GF-D8 (cell line): ENCODE results near the gene SCP2.

Experiments used
- DNase-seq: peaks from one replicate; lab custom pipeline; 2025; lab: John Stamatoyannopoulos, UW

Gene SCP2, protein sequence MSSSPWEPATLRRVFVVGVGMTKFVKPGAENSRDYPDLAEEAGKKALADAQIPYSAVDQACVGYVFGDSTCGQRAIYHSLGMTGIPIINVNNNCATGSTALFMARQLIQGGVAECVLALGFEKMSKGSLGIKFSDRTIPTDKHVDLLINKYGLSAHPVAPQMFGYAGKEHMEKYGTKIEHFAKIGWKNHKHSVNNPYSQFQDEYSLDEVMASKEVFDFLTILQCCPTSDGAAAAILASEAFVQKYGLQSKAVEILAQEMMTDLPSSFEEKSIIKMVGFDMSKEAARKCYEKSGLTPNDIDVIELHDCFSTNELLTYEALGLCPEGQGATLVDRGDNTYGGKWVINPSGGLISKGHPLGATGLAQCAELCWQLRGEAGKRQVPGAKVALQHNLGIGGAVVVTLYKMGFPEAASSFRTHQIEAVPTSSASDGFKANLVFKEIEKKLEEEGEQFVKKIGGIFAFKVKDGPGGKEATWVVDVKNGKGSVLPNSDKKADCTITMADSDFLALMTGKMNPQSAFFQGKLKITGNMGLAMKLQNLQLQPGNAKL

DNA sequence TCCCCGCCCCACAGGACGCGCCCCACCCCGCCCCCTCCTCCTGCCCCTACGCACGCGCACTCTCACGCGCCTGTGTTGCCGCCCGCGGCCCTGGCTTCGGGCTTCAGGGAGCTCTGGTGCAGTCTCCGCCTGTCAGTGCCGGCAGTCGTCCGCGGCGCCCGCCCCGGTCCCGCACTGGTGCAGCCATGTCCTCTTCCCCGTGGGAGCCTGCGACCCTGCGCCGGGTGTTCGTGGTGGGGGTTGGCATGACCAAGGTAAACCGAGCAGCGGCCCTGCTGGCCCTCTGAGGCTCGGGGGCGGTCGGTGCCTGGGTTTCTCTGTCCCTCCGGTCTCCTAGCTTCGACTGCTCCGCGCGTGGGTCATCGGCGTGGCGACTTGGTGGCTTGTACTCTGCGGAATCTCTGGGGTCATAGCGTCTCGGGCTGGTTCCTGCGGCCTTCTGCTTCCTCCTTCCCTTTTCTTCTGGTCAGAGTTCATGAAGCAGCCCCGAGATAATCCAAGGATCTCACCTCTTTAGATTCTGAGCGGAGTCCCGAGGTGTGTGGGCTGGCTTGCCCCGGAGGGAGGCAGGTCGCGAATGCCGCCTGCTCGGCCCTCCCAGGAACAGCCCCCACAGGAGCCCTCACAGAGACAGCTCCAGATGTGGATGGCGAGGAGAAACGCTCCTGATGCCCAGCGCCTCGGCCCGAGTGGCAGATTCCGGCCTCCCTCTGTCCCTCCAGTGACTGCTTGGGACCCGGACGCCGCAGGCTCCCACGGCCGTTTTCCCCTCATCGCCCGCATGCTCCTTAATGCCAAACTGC lies at the start of gene SCP2:
SCP2 (plus strand) TSS at position 65 of the 803 bp plus-strand sequence; CDS start at position 186, 121 bp downstream.
- no peak for DNase-seq

DNA sequence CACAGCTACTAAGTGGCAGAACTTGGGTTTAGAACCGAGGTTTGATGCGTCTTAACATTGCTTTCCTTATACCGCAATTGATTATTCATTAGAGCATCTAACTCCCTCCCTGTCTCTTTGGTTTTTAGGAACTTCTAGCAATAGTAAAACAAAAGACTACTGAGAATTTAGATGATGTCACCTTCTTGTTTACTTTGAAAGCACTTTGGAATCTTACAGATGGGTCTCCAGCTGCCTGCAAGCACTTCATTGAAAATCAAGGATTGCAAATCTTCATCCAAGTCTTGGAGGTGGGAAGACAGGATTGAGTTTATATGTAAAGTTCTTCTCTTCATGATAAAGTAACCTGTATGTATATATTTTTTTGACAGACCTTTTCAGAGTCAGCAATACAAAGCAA lies 49.5 kb upstream of the SCP2 start:
- DNase-seq = no peak

DNA sequence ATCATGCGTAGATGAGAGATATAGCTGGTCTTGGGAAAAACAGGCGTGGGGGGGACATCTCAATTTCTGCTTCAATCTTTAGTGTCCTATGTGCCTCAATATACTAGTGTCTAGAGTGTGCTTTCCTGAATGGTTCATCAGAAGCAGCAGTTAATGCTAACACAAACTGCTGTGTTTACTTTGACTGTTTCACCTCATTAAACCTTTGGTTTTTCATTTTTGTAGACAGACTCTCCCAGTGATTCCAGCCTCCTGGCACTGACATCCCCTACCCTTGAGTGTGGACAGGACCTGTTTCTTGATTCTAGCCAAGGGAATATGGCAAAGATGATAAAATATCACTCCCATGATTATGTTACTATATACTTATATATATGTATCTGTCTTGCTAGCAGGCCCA lies 46.9 kb upstream of the SCP2 start:
- DNase-seq = no peak

DNA sequence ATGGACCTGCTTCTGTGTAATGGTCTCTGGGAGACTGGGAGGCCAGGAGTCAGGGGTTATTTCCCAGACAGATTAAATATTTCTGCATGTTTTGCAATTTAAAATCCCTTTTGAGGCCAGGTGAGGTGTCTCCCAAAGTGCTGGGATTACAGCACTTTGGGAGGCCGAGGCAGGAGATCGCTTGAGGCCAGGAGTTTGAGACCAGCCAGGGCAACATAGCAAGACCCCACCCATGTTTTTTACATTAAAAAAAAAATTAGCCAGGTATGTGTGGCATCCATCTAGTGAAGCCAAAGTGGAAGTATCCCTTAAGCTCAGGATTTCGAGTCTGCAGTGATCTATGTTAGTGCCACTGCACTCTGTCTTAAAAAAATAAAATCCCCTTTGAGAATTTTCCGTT lies 39.6 kb upstream of the SCP2 start:
- DNase-seq = no peak

DNA sequence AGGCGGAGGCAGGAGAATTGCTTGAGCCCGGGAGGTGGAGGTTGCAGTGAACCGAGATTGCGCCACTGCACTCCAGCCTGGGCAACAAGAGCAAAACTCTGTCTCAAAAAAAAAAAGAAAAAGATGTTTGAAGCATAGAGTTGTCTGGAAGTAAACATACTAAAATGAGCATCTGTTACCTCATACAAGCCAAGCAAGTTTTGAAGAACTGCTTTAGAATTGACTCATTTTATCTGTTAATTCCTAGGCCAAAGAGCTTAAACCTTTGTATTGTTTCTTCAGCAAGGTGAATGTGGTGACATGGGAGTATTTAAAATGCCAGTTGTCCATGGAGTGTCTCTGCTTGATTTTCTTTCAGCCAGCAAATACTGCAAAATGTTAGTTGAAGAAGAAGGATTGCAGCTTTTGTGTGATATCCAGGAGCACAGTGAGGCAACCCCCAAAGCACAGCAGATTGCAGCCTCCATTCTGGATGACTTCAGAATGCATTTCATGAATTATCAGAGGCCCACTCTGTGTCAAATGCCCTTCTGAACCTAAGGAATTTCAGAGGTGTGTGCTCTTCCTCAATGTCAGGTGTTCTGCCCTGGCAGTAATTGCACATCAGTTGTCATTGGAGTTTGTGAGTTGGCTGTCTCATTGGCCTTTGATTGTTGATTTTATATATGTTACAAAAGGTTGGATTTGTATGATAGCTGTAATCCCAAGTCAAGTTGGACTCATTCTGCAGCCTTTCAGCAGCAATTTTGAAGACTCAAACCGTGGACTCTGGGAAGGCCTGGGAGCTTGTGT lies 34.5 kb upstream of the SCP2 start:
- no peak for DNase-seq

DNA sequence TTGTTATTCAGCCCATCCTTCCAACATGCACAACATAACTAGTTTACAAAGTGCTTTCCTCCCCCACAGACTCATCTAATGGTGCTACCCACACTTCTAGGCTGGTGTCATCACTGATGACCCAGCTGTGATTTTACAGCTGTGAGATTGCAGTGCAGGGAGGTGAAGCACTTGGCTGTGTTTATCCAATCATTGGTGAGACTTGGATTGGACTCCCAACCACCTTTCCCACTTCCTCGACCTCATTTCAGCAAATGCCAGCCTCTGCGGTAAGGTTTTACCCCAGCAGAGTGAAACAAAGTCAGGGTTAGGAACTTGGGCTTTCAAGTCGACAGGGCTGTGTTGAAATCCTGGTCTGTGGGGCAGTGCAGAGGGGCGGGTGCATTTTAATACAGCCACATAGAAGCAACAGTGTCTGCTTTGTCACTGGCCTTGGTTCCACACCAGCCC lies 27.6 kb upstream of the SCP2 start:
- no peak for DNase-seq

DNA sequence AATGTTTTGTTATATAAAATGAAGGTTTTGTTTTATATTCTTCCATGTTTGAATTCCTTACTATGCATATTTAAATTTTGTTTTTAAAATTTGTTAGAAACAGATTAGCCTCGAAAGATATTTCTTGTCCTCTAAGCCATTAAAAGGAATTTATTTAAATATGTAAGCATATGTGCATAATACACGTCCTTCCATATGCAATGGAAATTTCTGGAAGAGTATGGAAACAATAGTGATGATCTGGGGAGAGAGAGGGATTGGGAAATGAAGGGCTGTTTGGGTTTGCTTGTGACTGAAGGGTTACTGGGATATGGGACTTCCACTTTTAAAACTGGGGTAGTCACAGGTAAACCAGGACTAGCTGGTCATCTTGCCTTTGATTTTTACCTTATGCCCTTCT lies 26.7 kb upstream of the SCP2 start:
- no peak for DNase-seq

DNA sequence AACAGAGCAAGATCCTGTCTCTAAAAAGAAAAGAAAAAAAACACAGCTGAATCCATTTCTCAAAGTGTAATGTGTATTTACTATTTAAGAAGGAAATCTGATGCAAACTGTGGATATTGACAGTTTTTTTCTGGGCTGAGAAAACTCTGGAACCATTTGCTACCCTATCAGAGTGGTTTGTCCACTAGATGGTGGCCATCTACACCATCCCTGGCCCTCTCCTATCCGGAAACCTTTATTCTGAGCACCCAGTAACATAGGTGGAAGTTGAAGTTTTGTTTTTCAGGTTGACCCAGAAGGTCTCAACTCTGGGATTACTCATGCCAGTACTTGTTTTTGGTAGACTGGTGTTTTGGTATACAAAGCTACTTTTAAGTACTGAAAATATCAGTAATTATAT lies 25.7 kb upstream of the SCP2 start:
- no peak for DNase-seq

DNA sequence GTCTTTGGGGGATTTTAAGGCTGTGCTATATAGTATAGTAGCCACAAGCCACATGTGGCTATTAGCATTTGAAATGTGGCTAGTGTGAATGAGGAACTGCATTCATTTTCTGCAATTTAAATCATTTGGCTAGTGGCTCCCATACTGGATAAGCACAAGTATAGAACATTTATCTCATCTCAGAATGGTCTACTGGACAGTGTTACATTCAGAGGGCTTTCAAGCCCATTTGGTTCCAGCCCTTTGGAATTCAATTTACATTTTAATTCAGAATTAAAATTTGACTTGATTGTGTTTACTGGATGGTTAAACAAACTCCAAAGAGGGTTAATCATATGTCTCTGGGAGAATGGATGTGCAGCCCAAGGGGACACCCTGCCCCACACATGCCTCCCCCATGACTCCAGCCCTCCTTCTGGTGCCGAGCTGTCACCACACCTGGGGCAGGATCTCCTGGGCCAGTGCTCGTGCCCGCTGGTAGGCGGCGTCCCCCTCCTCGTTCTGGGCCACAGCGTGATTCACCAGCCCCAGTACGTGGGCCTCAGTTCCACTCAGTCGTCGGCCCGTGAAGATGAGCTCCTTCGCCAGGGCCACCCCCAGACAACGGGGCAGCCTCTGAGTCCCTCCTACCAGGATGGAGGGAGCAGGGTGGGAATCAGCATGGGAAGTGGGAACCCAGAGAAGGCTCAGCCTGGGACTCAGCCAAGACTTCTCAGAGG lies 22.7 kb upstream of the SCP2 start:
- DNase-seq = no peak

DNA sequence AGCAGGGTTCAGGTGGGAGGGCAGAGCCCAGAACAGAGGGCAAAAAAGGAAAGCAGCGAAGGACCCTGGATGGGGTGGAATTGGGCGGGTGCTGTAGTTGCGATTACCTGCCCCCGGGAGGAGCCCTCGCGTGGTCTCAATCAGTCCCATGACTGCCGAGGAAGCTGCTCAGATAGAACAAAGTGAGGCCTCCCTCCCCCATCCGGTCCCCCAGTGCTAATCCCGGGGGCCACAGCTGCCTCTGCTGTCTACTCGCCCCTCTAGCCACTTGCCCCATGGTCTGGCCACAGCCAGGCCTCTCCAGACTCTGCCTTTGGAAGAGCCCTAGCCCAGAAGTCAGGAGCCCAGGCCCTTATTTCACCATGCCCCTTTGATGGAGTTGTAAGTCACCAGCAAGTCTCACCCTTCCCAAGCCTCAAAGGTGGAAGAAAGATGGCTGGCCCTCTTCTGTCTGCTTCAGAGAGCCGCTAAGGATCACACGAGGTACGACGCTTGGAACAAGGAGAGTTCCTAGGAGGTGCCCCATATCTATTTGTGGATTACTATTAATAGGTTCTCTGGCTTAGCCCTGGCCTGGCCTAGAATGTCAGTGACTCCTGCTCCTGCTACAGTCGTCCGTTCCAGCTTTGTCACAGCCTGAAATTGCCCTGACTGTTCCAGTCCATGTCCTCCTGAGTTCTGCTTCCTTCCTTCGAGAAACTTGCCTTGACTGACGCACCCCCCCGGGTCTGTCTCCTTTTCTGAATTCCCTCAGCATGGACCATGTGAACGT lies 22.0 kb upstream of the SCP2 start:
- no peak for DNase-seq

DNA sequence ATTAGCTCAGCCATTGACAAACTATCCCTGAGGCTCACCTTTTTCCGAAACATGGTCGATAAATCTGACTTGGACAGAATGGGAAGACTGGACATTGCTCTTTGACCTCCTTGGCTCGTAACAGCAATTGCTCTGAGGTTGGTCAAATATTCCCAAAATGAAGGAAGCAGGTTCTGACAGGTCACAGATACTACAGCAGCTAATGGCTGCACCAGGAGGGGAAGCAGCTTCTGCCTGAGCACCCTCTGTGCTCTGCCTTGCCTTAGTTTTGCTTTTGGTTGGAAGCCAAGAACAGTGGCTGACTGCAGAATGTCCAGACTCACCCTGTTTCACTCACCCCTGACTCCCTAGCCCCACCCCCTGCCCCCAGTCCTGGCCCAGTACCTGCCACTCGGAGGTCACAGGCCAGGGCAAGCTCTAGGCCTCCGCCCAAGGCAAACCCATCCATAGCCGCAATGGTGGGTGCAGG lies 20.9 kb upstream of the SCP2 start:
- no peak for DNase-seq

DNA sequence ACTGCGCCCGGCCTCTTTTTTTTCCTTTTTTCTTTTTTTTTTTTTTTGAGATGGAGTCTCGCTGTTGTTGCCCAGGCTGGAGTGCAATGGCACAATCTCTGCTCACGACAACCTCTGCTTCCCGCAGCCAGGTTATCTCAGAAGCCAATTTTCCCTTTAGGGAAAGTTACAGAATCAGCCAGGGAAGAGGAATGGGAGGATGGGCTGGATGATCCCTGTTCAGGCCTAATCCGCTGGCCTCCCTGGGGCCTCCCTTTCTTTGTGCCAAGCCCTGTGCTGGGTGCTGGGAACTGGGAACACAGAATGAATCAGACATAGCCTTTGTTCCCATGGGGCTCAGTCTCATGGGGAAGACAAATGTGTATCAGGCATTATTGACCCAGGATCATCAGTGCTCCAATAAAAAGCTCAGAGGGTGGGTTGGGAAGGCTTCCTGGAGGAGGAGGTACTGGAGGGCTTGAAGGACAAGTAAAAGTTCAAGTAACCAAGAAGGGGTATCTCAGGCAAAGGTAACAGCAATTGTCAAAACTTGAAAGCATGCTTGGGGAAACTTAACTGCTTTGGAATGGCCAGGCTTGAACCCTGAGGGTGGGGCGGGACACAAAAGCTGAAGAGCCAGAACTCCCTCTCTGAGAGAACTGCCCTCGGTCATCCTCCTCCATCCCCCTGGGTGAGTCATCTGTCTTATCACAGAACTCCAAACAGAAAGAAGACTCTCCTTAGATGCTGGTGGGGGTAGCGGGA lies 19.8 kb upstream of the SCP2 start:
- no peak for DNase-seq

DNA sequence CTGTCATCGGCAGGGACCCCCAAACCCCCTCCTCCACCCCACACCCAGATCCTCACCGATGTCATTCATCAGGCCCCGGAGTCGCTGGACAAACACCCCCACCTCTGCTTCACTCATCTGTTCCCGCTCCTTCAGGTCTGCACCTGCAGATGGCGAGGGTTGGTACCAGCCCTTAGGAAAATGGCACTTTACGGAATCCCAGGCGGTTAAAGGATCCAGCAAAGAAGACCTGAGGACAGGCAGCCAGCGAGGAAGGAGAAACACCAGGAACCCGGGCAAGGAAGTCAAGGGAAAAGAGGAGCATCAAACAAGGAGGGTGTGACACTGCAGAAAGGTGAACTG lies 19.3 kb upstream of the SCP2 start:
- DNase-seq = no peak

DNA sequence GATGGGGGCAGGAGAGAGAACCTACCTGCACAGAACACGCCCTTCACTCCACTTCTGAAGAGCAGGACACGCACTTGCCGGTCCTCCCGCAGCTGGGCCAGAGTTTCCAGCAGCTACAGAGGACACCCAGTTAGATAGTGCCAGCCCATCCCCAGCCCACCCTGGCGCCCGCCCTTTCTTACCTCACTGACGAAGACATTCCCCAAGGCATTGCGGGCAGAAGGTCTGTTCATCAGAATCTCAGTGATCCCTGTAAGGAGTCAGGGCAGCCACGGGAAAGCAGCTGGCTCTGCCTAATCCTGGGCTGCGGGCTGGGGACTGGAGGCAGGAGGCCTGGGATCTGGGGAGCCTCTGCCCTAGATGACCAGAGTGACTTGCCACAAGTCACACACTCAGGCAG lies 15.5 kb upstream of the SCP2 start:
- no peak for DNase-seq

DNA sequence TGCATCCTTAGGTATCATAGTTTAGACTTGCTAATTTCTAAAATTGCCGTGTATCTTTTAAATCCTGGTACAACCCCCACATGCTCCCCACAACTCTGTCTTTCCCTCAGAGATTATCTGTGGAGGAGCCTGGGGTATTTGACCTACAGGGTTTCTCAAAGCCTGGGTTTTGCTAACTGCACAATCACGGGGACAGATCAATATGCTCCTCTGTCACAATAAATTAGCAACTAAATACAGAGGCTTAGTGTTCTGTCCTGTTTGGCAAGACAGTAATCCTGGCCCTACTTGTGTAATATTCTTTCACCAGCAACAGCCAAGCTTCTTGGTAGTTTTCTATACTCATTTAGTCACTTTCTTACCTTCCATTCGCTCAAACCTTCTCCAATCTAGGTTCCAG lies 14.1 kb upstream of the SCP2 start:
- DNase-seq = no peak

DNA sequence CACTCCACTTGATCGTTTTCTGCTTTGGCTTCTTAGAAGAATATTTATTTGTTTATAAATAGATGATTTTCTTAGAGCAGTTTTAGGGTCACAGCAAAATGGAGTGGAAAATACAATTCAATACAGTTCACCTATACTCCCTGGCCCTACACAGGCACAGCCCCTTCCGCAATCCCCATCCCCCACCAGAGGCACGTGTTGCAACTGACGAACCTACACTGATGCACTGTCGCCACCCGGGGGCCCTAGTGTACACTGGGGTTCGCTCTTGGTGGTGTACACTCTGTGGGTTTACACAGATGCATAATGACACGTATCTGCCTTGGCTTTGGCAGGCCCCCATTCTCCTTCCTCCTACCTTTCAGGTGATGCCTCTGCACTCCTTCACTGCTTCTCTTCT lies 13.5 kb upstream of the SCP2 start:
- no peak for DNase-seq

DNA sequence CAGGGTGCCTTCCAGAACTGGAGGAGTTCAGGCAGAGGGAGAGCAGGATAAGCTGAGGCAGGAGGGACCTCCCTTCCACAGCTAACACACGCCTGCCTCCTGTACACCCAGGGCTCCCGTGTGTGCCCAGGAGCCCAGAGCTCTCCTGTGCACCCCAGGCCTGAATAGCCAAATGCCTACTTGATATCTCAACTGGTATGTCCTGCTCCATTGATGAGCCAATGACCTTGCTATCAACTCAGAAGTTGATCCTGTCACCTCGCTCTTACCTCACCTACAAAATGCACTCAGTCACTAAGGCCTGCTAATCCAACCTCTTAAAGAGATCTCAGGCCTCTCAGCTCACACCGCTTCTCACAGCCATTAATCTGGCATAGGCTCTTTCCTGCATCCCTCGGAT lies 12.6 kb upstream of the SCP2 start:
- no peak for DNase-seq

DNA sequence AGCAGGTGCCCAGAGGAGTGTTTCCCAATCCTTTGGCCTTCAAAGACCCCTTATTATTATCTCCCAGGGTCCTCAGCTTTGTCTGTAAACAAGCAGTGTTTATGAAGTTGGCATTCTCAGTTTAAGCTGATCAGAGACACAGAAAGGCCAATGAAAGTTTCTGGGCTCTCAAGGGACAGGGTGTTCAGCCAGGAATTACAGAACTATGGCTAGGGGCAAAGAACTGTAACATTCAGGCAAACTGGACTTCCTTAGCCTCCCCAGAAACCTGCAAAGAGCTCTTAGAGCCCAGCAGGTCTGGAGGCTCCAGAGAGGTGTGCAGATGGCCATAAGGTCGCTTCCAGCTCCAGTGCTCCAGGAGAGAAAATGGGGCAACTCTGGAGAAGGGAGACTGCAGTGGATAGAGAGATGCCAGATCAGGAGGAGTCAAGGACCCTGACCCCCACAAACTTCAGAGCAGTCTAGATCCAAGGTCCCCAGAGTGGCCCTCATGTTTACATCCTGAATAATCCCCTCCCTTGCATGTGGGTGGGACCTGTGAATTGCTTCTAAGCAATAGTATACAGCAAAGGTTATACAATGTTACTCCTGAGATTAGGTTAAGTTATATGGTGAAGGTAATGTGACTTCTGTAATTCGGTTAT lies 11.7 kb upstream of the SCP2 start:
- no peak for DNase-seq

DNA sequence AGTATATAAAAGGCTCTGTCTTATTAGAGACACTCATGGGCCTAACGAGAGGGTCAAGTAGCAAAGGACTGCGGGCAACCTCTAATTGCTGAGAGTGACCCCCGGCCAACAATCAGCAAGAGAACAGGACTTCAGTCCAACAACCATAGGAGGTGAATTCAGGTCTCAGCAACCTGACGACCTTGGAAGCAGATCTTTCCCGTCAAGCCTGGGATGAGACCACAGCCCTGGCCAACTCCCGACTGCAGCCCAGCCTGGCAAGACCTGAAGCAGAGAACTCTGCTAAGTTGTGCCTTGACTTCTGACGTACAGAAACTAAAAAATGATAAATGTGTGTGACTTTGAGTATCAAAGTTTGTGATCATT lies 11.2 kb upstream of the SCP2 start:
- no peak for DNase-seq
